ENCODE measurements around the gene CEP152. TPM values are rescaled to one million over a fixed set of nuclear protein-coding genes. Genes with fewer than 3 reads are reported as not detected.

The CEP152 gene
- total and polyA plus RNA-seq, 2 of the 13 experiments (the other 11 are each of a cell fraction or from before 2014, with no cell fraction given): 1.3 to 14.7 TPM

DNA sequence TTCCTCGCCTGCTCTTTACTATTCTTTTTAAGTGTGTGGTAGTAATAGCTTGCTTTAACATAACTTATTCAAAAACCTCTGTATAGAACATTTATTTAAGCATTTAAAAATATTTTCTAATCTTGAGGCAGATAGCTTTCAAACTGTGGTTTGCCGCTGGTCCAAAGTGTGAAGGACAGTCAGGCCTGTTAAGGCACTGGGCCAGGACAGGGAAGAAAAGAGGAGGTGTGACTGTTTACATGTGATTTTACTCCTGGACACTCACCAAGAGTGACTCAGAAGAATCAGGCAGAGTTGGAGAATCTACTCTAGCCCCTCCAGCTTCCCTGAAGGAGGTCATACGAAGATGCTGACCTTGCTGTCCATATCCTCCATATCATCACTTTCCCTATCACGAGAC, 44.7 kb downstream of the CEP152 start:
- Histone ChIP-seq H3K4me1 (ENCODE audit: insufficient read depth, low read length) (peaks cover 9% of the 10 kb centered on the region), H3K4me3 (replicated peaks in 1 of 3; ENCODE audit: insufficient read depth in 1 of 3, low read depth in 2 of 3, low read length in 3 of 3) (no peak overlapping the region), H2AFZ (ENCODE audit: low read length) (no peak overlapping the region), H3K4me2 (ENCODE audit: low read depth, low read length) (no peak overlapping the region), H3K9me3 (ENCODE audit: low read length) (no peaks in the 10 kb centered on the region), H3K9ac (ENCODE audit: insufficient read depth, low read depth, low read length) (no peak overlapping the region), H3K27ac (ENCODE audit: extremely low read length, insufficient read depth, low read length) (no peak overlapping the region), H3K27me3 (ENCODE audit: control insufficient read depth in 1 of 2, insufficient read depth in 2 of 2, low read length in 2 of 2) (no peaks in the 10 kb centered on the region), H4K20me1 (ENCODE audit: insufficient read depth, low read length) (no peaks in the 10 kb centered on the region), H3K79me2 (ENCODE audit: insufficient read depth, low read length) (no peaks in the 10 kb centered on the region), H3K36me3 (replicated peaks in 1 of 2; ENCODE audit: control insufficient read depth in 1 of 2, insufficient read depth in 2 of 2, low read length in 2 of 2) (peaks cover 6 to 23% of the 10 kb centered on the region in 2 experiments)
- POLR2A ChIA-PET: no interaction called here
- no TSS peak for BruUV-seq (replicated peaks)
- in situ Hi-C loops (cut with HindIII; ENCODE audit: extremely low pct_ligation_motif_present, low pct_unique_long_range_greater_than_20kb): no loop called here
- CTCF ChIA-PET (ENCODE audit: low intra/inter-chr PET ratio, low total read pairs): no interaction called here
- no peak for DNase-seq (ENCODE audit: low spot score)
- FAIRE-seq: no peak
- no peak for TF ChIP-seq HMG20B (CRISPR knock-in tag; conservative IDR thresholded peaks at IDR 0.05)
- TF ChIP-seq CENPT (CRISPR knock-in tag; IDR thresholded peaks at IDR 0.05; ENCODE audit: low read depth): no peak
- TF ChIP-seq CBX2 (IDR thresholded peaks at IDR 0.05; ENCODE audit: low read depth, low read length): no peak
- TF ChIP-seq CBX2 (CRISPR knock-in tag; IDR thresholded peaks at IDR 0.05; ENCODE audit: low read depth): no peak
- TF ChIP-seq, protein P1, sequence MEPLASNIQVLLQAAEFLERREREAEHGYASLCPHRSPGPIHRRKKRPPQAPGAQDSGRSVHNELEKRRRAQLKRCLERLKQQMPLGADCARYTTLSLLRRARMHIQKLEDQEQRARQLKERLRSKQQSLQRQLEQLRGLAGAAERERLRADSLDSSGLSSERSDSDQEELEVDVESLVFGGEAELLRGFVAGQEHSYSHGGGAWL (CRISPR knock-in tag; IDR thresholded peaks at IDR 0.05): no peak
- no peak for TF ChIP-seq REL (CRISPR knock-in tag; conservative IDR thresholded peaks at IDR 0.05)
- TF ChIP-seq ZNF710 (CRISPR knock-in tag; IDR thresholded peaks at IDR 0.05; ENCODE audit: borderline replicate concordance): no peak
- TF ChIP-seq, protein P2, sequence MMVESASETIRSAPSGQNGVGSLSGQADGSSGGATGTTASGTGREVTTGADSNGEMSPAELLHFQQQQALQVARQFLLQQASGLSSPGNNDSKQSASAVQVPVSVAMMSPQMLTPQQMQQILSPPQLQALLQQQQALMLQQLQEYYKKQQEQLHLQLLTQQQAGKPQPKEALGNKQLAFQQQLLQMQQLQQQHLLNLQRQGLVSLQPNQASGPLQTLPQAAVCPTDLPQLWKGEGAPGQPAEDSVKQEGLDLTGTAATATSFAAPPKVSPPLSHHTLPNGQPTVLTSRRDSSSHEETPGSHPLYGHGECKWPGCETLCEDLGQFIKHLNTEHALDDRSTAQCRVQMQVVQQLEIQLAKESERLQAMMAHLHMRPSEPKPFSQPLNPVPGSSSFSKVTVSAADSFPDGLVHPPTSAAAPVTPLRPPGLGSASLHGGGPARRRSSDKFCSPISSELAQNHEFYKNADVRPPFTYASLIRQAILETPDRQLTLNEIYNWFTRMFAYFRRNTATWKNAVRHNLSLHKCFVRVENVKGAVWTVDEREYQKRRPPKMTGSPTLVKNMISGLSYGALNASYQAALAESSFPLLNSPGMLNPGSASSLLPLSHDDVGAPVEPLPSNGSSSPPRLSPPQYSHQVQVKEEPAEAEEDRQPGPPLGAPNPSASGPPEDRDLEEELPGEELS (CRISPR knock-in tag; IDR thresholded peaks at IDR 0.05): no peak
- no peak for TF ChIP-seq ZNF496 (CRISPR knock-in tag; IDR thresholded peaks at IDR 0.05; ENCODE audit: insufficient replicate concordance)
- TF ChIP-seq, protein P3, sequence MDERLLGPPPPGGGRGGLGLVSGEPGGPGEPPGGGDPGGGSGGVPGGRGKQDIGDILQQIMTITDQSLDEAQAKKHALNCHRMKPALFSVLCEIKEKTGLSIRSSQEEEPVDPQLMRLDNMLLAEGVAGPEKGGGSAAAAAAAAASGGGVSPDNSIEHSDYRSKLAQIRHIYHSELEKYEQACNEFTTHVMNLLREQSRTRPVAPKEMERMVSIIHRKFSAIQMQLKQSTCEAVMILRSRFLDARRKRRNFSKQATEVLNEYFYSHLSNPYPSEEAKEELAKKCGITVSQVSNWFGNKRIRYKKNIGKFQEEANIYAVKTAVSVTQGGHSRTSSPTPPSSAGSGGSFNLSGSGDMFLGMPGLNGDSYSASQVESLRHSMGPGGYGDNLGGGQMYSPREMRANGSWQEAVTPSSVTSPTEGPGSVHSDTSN (CRISPR knock-in tag; IDR thresholded peaks at IDR 0.05): no peak
- WGBS (ENCODE audit: low lambda C conversion rate): 95% methylated on average over 4 of the region's 4 CpGs
- intact Hi-C loops (cut with micrococcal nuclease; ENCODE audit: unreplicated experiment): no loop called here
- ATAC-seq: no peak
